H1 (cell line): ENCODE measurements around the gene PDZD2.

Experiments
- BRCA1 ChIP-seq: IDR thresholded peaks from 2 replicates; pipeline ENCODE4 v1.6.1; 2012; ENCODE audit warnings: low read depth, low read length, improper control_type of control experiment
- CTCF ChIP-seq, 3 experiments: IDR thresholded peaks; 1 replicate in 2 of 3; 2 replicates in 1 of 3; pipeline versions ENCODE4 v1.5.1 to v1.6.1; 2011; ENCODE audit warnings: low read length in 3 of 3, mild to moderate bottlenecking in 3 of 3, inconsistent platforms in 2 of 3, low read depth in 1 of 3, moderate library complexity in 1 of 3; ENCODE audit not compliant: insufficient read depth in 1 of 3; ENCODE audit errors: control extremely low read depth in 1 of 3
- EZH2 ChIP-seq: fragments of 200-600 bp; sonication (generic); IDR thresholded peaks from 2 replicates; pipeline ENCODE4 v1.7.1; 2012; ENCODE audit warnings: low read depth, mild to moderate bottlenecking, moderate library complexity, low read length, inconsistent platforms; ENCODE audit not compliant: severe bottlenecking
- POLR2A ChIP-seq, 2 experiments: IDR thresholded peaks; 1 replicate in 1 of 2; 2 replicates in 1 of 2; pipeline ENCODE4 v1.6.1; 2011; ENCODE audit warnings: low read depth in 2 of 2, low read length in 2 of 2, mild to moderate bottlenecking in 2 of 2; ENCODE audit errors: control extremely low read depth in 1 of 2

- no peak for TF ChIP-seq EZH2
- TF ChIP-seq CTCF (IDR thresholded peaks at IDR 0.05; ENCODE audit: control extremely low read depth in 1 of 3, insufficient read depth in 1 of 3, low read depth in 1 of 3, low read length in 3 of 3), result no peak
- no peak for TF ChIP-seq BRCA1
- TF ChIP-seq POLR2A (IDR thresholded peaks at IDR 0.05; ENCODE audit: control extremely low read depth in 1 of 2, low read depth in 2 of 2, low read length in 2 of 2), result no peak
These were observed 384.9 kb downstream of the PDZD2 start for GRCh38 chr5:32023816-32024215.
